ENCODE data around the gene SLC27A1.

The SLC27A1 gene

GRCh38 chr19:17526922-17527321 is 56.6 kb downstream of the SLC27A1 start:
- H3K4me1 ChIP-seq (ENCODE audit: control insufficient read depth, insufficient read depth, low read length), result no peaks in the 10 kb centered on the region; the same call in 1 of the 2 replicates
- no peak overlapping the region for H3K27ac ChIP-seq (ENCODE audit: extremely low read depth, low read depth, low read length)
- no peak for TF ChIP-seq ZNF354C (tag by site-specific recombination; IDR thresholded peaks at IDR 0.05; ENCODE audit: borderline replicate concordance, low read depth)
- TF ChIP-seq MYNN (tag by site-specific recombination; IDR thresholded peaks at IDR 0.05; ENCODE audit: borderline replicate concordance), result no peak
- TF ChIP-seq ZFP3 (tag by site-specific recombination; IDR thresholded peaks at IDR 0.05; ENCODE audit: low read depth), result no peak
- H3K4me3 ChIP-seq (ENCODE audit: low read depth, low read length), result no peak overlapping the region
- no peaks in the 10 kb centered on the region for H3K9me3 ChIP-seq (ENCODE audit: control insufficient read depth, insufficient read depth, low read depth, low read length)
- ChIA-PET POLR2A (no interaction called here), CTCF (no interaction called here)
- H3K36me3 ChIP-seq (ENCODE audit: control insufficient read depth in 2 of 2, insufficient read depth in 1 of 2, low read length in 2 of 2), result no peaks in the 10 kb centered on the region

- ChIA-PET CTCF (no interaction called here), POLR2A (no interaction called here)
- no peak for TF ChIP-seq ZNF645 (tag by site-specific recombination; IDR thresholded peaks at IDR 0.05)
- TF ChIP-seq REPIN1 (tag by site-specific recombination; IDR thresholded peaks at IDR 0.05; ENCODE audit: low read depth), result no peak
- no peak for TF ChIP-seq HIC1 (tag by site-specific recombination; IDR thresholded peaks at IDR 0.05)
- no peak for TF ChIP-seq ZFP69B (tag by site-specific recombination; IDR thresholded peaks at IDR 0.05)
- TF ChIP-seq ZNF10 (tag by site-specific recombination; IDR thresholded peaks at IDR 0.05), result no peak
- TF ChIP-seq ZNF433 (tag by site-specific recombination; IDR thresholded peaks at IDR 0.05; ENCODE audit: low read depth), result no peak
- TF ChIP-seq ZNF501 (tag by site-specific recombination; IDR thresholded peaks at IDR 0.05), result no peak
- TF ChIP-seq ZNF768 (tag by site-specific recombination; IDR thresholded peaks at IDR 0.05), result no peak
- no peak for TF ChIP-seq MYNN (tag by site-specific recombination; IDR thresholded peaks at IDR 0.05; ENCODE audit: borderline replicate concordance)
- Histone ChIP-seq H3K27ac (ENCODE audit: extremely low read depth, low read depth, low read length) (no peak overlapping the region), H3K9me3 (ENCODE audit: control insufficient read depth, insufficient read depth, low read depth, low read length) (no peaks in the 10 kb centered on the region), H3K36me3 (ENCODE audit: control insufficient read depth in 2 of 2, insufficient read depth in 1 of 2, low read length in 2 of 2) (no peaks in the 10 kb centered on the region), H3K4me3 (ENCODE audit: low read depth, low read length) (no peak overlapping the region), H3K4me1 (ENCODE audit: control insufficient read depth, insufficient read depth, low read length) (no peaks in the 10 kb centered on the region; the same call in 1 of the 2 replicates)
Observed at GRCh38 chr19:17527326-17527725, 57.0 kb downstream of the SLC27A1 start.

- H3K27ac ChIP-seq (ENCODE audit: extremely low read depth, low read depth, low read length), result no peak overlapping the region
- H3K4me1 ChIP-seq (ENCODE audit: control insufficient read depth, insufficient read depth, low read length), result no peaks in the 10 kb centered on the region; the same call in 1 of the 2 replicates
- no peak overlapping the region for H3K4me3 ChIP-seq (ENCODE audit: low read depth, low read length)
- POLR2A ChIA-PET, result no interaction called here
- CTCF ChIA-PET, result interaction anchor here (0.6 to 1.3 kb wide), 2 partner anchors 33 to 47 kb away, joined by 3 to 6 read pairs; no protein-coding TSS in a partner anchor
- no peaks in the 10 kb centered on the region for H3K9me3 ChIP-seq (ENCODE audit: control insufficient read depth, insufficient read depth, low read depth, low read length)
- H3K36me3 ChIP-seq (ENCODE audit: control insufficient read depth in 2 of 2, insufficient read depth in 1 of 2, low read length in 2 of 2), result no peaks in the 10 kb centered on the region
- peak; percentile 32 for TF ChIP-seq SP7 (tag by site-specific recombination; IDR thresholded peaks at IDR 0.05)
- peak; percentile 83; the same call in 1 of the 2 replicates for TF ChIP-seq ZNF580 (tag by site-specific recombination; IDR thresholded peaks at IDR 0.05)
- TF ChIP-seq ZFP41 (tag by site-specific recombination; IDR thresholded peaks at IDR 0.05; ENCODE audit: borderline replicate concordance), result no peak
- TF ChIP-seq ZNF530 (tag by site-specific recombination; IDR thresholded peaks at IDR 0.05; ENCODE audit: low read depth), result no peak
- no peak for TF ChIP-seq ZXDB (tag by site-specific recombination; IDR thresholded peaks at IDR 0.05)
- 0 out of 2 replicates have a peak, but pooled peaks have one; percentile 21 for TF ChIP-seq KLF17 (tag by site-specific recombination; IDR thresholded peaks at IDR 0.05)
- no peak for TF ChIP-seq ZNF18 (tag by site-specific recombination; IDR thresholded peaks at IDR 0.05)
- peak; percentile 99 for TF ChIP-seq ZNF280D (tag by site-specific recombination; IDR thresholded peaks at IDR 0.05)
- 0 out of 2 replicates have a peak, but pooled peaks have one; percentile 44 for TF ChIP-seq ZSCAN5A (tag by site-specific recombination; IDR thresholded peaks at IDR 0.05)
Observed at GRCh38 chr19:17528610-17529009, 58.3 kb downstream of the SLC27A1 start.
